Right hindlimb (tissue), 1 donor: ENCODE measurements around the gene PCDHB15.
"Not testable (repeated sequence)": the region's sequence is repeated elsewhere in the genome, so short reads cannot be mapped to it uniquely, and the experiment has no call there.

ENCODE experiments used
- DNase-seq: peaks from one replicate; pipeline ENCODE4 v3.0.0-alpha.2; 2018

The PCDHB15 gene

GRCh38 chr5:141245250-141245717 is at the start of gene PCDHB15:
PCDHB15 (plus strand) TSS chr5:141245395; CDS start chr5:141245579, 184 bp downstream.
- no peak for DNase-seq

DNA sequence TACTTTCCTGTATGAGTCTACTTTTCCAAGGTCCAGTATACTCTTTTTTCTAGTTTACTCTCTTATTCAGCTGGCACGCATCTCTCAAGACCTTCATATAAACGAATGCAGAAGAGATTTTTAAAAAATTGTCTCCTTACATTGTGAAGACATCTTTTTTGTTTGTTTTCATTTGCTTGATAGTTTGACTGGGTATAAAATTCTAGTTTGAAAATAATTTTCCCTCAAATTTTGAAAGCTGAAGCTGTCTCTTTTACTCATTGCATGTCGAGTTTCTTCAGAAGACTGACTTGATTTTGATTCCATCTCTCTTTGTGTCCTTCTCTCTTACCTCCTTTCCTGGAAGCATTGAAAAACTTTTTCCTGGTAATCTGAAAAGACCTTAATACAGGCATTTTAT is 48.8 kb upstream of the PCDHB15 start:
- no peak for DNase-seq

GRCh38 chr5:141199359-141200235 is 45.6 kb upstream of the PCDHB15 start, which contains the start of gene PCDHB11:
PCDHB11 (plus strand) TSS chr5:141199627; CDS start chr5:141199775, 148 bp downstream.
- DNase-seq: no peak

- DNase-seq: not testable (repeated sequence)
Measured at GRCh38 chr5:141201126-141201525, 44.1 kb upstream of the PCDHB15 start.

DNA sequence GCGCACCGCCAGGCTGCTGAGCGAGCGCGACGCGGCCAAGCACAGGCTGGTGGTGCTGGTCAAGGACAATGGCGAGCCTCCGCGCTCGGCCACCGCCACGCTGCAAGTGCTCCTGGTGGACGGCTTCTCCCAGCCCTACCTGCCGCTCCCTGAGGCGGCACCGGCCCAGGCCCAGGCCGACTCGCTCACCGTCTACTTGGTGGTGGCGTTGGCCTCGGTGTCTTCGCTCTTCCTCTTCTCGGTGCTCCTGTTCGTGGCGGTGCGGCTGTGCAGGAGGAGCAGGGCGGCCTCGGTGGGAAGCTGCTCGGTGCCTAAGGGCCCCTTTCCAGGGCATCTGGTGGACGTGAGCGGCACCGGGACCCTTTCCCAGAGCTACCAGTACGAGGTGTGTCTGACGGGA is 43.5 kb upstream of the PCDHB15 start:
- not testable (repeated sequence) for DNase-seq

GRCh38 chr5:141208478-141208877 is 36.7 kb upstream of the PCDHB15 start, which contains the start of gene PCDHB12:
PCDHB12 (plus strand) TSS chr5:141208719; CDS start chr5:141208908, 189 bp downstream.
- DNase-seq: no peak

- DNase-seq: not testable (repeated sequence)
Measured at GRCh38 chr5:141210281-141210680, 34.9 kb upstream of the PCDHB15 start.

DNA sequence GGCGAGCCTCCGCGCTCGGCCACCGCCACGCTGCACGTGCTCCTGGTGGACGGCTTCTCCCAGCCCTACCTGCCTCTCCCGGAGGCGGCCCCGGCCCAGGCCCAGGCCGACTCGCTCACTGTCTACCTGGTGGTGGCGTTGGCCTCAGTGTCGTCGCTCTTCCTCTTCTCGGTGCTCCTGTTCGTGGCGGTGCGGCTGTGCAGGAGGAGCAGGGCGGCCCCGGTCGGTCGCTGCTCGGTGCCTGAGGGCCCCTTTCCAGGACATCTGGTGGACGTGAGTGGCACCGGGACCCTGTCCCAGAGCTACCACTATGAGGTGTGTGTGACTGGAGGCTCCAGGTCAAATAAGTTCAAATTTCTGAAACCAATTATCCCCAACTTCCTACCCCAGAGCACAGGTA is 34.3 kb upstream of the PCDHB15 start:
- DNase-seq: not testable (repeated sequence)

DNA sequence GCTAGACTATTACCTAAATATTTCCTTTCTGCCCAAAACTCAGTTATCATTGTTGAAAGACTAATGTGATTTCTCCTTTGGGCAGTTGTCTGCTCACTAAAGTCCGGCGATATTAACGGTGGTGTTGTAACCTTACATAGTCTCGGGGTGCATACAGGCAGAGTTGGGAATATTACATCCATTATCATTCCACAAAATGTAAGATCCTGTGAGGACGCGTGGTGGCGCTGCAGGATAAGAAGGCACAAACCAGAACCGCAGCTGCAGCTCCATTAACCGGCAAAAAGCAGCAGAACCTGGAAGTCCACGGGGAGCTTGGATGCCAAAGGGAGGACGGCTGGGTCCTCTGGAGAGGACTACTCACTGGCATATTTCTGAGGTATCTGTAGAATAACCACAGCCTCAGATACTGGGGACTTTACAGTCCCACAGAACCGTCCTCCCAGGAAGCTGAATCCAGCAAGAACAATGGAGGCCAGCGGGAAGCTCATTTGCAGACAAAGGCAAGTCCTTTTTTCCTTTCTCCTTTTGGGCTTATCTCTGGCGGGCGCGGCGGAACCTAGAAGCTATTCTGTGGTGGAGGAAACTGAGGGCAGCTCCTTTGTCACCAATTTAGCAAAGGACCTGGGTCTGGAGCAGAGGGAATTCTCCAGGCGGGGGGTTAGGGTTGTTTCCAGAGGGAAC is 31.4 kb upstream of the PCDHB15 start, which contains the start of gene PCDHB13:
PCDHB13 (plus strand) TSS at position 264 of the 684 bp plus-strand sequence; CDS start at position 469, 205 bp downstream.
- DNase-seq: peak; percentile 35

GRCh38 chr5:141214583-141214982 is 30.6 kb upstream of the PCDHB15 start:
- DNase-seq: not testable (repeated sequence)

- not testable (repeated sequence) for DNase-seq
Measured at GRCh38 chr5:141215504-141215903, 29.7 kb upstream of the PCDHB15 start.

- not testable (repeated sequence) for DNase-seq
Measured at GRCh38 chr5:141216035-141216434, 29.2 kb upstream of the PCDHB15 start.

DNA sequence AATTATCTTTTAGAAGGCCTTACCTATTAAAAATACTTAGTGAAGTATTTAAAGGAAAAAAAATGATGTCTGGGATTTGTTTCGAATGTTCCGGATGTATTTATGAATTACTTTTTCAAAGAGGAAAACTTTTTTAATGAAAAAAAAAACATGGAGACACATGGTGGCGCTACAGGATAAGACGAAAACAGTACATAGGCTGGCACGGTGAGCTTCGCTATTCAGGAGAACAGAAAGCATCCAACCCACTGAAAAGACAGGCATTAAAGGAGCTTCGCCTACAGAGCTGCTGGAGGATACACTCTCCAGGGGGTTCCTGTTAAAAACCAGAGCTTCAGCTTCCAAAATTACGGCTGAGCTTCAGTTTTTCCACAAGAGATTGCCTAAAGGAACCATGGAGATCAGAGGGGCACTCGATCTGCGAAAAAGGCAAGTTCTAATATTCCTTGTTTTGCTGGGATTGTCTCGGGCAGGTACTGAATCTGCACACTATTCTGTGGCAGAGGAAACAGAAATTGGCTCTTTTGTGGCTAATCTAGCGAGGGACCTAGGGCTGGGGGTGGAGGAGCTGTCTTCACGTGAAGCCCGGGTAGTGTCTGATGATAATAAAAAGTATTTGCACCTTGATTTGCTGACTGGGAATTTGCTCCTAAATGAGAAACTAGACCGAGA is 21.9 kb upstream of the PCDHB15 start, which contains the start of gene PCDHB14:
PCDHB14 (plus strand) TSS at position 232 of the 672 bp plus-strand sequence; CDS start at position 395, 163 bp downstream.
- no peak for DNase-seq

GRCh38 chr5:141224844-141225243 is 20.4 kb upstream of the PCDHB15 start:
- not testable (repeated sequence) for DNase-seq

DNA sequence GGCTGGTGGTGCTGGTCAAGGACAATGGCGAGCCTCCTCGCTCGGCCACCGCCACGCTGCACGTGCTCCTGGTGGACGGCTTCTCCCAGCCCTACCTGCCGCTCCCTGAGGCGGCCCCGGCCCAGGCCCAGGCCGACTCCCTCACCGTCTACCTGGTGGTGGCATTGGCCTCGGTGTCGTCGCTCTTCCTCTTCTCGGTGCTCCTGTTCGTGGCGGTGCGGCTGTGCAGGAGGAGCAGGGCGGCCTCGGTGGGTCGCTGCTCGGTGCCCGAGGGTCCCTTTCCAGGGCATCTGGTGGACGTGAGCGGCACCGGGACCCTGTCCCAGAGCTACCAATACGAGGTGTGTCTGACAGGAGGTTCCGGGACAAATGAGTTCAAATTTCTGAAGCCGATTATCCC is 19.8 kb upstream of the PCDHB15 start:
- DNase-seq: not testable (repeated sequence)

GRCh38 chr5:141234109-141234667 is 11.0 kb upstream of the PCDHB15 start:
- no peak for DNase-seq

- DNase-seq: not testable (repeated sequence)
Measured at GRCh38 chr5:141235922-141236321, 9.3 kb upstream of the PCDHB15 start.

GRCh38 chr5:141236516-141237313 is 8.5 kb upstream of the PCDHB15 start:
- no peak for DNase-seq

GRCh38 chr5:141241496-141241895 is 3.7 kb upstream of the PCDHB15 start:
- no peak for DNase-seq

DNA sequence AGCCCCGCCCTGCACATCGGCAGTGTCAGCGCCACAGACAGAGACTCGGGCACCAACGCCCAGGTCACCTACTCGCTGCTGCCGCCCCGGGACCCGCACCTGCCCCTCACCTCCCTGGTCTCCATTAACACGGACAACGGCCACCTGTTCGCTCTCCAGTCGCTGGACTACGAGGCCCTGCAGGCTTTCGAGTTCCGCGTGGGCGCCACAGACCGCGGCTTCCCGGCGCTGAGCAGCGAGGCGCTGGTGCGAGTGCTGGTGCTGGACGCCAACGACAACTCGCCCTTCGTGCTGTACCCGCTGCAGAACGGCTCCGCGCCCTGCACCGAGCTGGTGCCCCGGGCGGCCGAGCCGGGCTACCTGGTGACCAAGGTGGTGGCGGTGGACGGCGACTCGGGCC is 1.8 kb downstream of the PCDHB15 start:
- not testable (repeated sequence) for DNase-seq

- DNase-seq: not testable (repeated sequence)
Measured at GRCh38 chr5:141247434-141247833, 2.2 kb downstream of the PCDHB15 start.
